HG02610 (cell line): Measurements from ENCODE around the gene KIDINS220.

Experiments used
- ATAC-seq: cut with Tn5 transposase; IDR thresholded peaks from one replicate; pipeline ENCODE4 v1.9.1; 2021; ENCODE audit warnings: mild to moderate bottlenecking, moderate library complexity; ENCODE audit not compliant: unreplicated experiment

The KIDINS220 gene

GRCh38 chr2:8805278-8806210 lies 31.9 kb downstream of the KIDINS220 start:
- ATAC-seq: no peak

- ATAC-seq: peak; percentile 99
Measured at GRCh38 chr2:8803658-8804379, 33.6 kb downstream of the KIDINS220 start.

GRCh38 chr2:8802741-8803140 lies 34.7 kb downstream of the KIDINS220 start:
- ATAC-seq: no peak

GRCh38 chr2:8800821-8801220 lies 36.6 kb downstream of the KIDINS220 start:
- ATAC-seq: no peak

- no peak for ATAC-seq
Measured at GRCh38 chr2:8800218-8800617, 37.2 kb downstream of the KIDINS220 start.

- no peak for ATAC-seq
Measured at GRCh38 chr2:8799004-8799403, 38.4 kb downstream of the KIDINS220 start.

- no peak for ATAC-seq
Measured at GRCh38 chr2:8798393-8798792, 39.0 kb downstream of the KIDINS220 start.

- no peak for ATAC-seq
Measured at GRCh38 chr2:8797682-8798081, 39.7 kb downstream of the KIDINS220 start.

- ATAC-seq: peak; percentile 60
Measured at GRCh38 chr2:8796878-8797550, 40.4 kb downstream of the KIDINS220 start.

GRCh38 chr2:8796315-8796848 lies 41.0 kb downstream of the KIDINS220 start:
- ATAC-seq: peak; percentile 13

- no peak for ATAC-seq
Measured at GRCh38 chr2:8794923-8795825, 42.2 kb downstream of the KIDINS220 start.

GRCh38 chr2:8790739-8791162 lies 46.7 kb downstream of the KIDINS220 start:
- peak; percentile 72 for ATAC-seq

GRCh38 chr2:8786463-8786862 lies 51.0 kb downstream of the KIDINS220 start:
- no peak for ATAC-seq

GRCh38 chr2:8779795-8780671 lies 57.4 kb downstream of the KIDINS220 start:
- ATAC-seq: no peak

GRCh38 chr2:8774371-8774770 lies 63.0 kb downstream of the KIDINS220 start:
- no peak for ATAC-seq

- no peak for ATAC-seq
Measured at GRCh38 chr2:8767324-8767723, 70.1 kb downstream of the KIDINS220 start.

- ATAC-seq: no peak
Measured at GRCh38 chr2:8761529-8762164, 75.8 kb downstream of the KIDINS220 start.

GRCh38 chr2:8756716-8757115 lies 80.7 kb downstream of the KIDINS220 start:
- no peak for ATAC-seq

GRCh38 chr2:8756230-8756629 lies 81.2 kb downstream of the KIDINS220 start:
- ATAC-seq: no peak
